ENCODE data around the gene RASA4B. TPM values are rescaled to one million over a fixed set of nuclear protein-coding genes. Genes with fewer than 3 reads are reported as not detected.
"Not testable (repeated sequence)": the region's sequence is repeated elsewhere in the genome, so short reads cannot be mapped to it uniquely, and the experiment has no call there.

Gene RASA4B
- total RNA-seq, 4 donors from 2014 or later: 5.0 to 9.1 (median 6.7) TPM

DNA sequence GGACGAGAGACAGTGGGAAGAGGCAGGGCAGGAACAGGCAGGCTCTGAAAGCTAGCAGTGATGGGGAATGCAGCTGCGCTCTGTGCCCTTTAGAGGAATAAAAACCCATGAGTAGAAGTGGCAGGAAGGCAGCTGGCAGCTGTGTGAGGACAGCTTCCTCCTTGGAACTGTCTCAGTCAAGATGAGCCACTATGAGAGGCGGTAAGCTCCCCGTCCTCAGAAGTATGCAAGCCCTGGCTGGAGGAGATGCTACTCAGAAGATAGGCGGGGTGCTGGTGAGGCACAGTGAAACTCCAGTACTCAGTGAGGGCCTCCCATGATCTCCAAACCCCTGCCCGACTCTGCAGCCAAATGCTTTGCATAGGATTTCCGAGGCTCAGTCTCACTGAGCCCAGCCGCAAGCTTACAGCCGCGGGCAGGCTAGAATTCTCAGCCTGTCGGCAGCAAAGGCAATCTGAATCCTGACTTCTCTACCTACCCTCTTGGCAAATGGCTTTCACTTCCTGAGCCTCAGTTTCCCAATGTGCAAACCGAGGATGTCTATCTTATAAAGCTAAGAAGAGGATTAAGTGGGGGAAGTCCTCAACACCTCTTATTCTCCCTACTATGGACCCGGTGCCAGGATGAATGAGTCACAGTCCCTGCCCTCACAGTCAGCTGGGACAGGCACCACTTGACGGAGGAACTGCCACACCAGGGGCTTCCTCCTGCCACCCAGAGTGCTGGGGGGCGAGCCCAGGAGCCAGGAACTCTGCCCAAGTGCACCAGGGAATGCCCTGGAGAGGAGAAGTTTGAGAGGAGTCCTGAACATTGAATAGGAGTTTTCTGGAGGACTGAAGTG, 2.5 kb downstream of the RASA4B start:
- ATAC-seq (ENCODE audit: low FRiP score); DNase-seq (ENCODE audit: low spot score): not testable (repeated sequence)

DNA sequence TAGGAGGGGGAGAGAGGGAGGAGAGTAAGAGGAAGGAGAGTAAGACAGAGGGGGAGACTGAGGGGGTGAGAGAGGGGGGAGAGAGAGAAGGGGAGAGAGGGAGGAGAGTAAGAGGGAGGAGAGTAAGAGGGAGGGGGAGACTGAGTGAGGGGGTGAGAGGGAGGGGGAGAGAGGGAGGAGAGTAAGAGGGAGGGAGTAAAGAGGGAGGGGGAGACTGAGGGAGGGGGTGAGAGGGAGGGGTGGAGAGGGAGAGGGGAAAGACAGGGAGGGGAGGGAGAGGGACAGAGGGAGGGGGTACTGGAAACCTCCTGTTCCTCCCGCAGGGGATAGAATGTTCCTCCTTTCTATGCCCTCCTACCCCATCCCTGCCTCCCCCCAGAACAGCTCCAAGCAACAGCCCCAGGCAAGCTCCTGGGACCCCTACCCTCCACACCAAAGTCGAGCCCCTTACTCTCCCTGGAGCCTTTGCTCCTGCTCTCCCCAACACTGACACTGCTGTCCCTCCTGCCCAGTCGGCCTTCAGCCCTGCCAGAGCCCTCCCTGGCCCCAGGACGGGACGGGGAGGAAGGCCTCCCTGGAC, 4.8 kb downstream of the RASA4B start:
- peak; percentile 12 for ATAC-seq (ENCODE audit: low FRiP score)
- DNase-seq (ENCODE audit: low spot score): peak; percentile 17

DNA sequence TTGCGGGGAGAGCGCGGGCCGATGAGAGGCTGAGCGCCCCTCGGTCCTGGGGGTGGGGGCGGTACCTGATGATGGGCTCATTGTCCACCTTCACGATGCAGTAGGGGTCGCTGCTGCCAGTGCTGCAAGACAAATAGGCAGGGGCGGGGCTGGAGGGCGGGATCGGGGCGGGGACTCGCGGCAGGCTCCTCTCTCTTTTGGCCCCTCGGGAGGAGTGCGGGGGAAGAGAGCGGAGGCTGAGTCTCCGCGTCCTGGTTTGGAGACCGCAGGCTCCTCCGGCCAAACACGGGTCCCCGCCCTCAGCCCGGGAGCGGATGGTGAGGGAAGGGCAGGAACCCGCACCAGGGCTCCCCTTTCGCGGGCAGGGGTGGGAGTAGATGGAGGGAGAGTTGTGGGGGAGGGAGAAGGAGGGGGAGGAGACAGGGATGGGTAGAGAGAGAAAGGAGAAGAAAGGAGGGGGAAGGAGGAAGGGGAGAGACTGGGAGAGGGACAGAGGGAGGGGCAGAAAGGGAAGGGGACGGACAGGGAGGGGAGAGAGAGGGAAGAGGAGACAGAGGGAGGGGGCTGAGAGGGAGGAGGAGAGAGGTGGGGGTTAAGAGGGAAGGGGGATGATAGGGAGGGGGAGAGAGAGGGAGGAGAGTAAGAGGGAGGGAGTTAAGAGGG, 5.6 kb downstream of the RASA4B start:
- ATAC-seq (ENCODE audit: low FRiP score): peak; percentile 71
- not testable (repeated sequence) for DNase-seq (ENCODE audit: low spot score)

DNA sequence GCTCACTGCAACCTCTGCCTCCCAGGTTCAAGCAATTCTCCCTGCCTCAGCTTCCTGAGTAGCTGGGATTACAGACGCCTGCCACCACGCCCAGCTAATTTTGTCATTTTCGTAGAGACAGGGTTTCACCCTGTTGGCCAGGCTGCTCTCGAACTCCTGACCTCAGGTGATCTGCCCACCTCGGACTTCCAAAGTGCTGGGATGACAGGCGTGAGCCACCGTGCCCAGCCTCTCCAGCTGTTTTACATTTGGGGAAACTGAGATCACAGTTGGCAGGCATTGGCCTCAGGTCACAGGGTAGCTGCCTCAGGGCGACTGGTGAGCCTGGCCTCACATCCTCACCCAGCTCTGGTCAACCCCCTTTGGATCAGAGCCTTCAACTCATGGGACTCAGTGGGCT, 7.0 kb downstream of the RASA4B start:
- ATAC-seq (ENCODE audit: low FRiP score); DNase-seq (ENCODE audit: low spot score): not testable (repeated sequence)

DNA sequence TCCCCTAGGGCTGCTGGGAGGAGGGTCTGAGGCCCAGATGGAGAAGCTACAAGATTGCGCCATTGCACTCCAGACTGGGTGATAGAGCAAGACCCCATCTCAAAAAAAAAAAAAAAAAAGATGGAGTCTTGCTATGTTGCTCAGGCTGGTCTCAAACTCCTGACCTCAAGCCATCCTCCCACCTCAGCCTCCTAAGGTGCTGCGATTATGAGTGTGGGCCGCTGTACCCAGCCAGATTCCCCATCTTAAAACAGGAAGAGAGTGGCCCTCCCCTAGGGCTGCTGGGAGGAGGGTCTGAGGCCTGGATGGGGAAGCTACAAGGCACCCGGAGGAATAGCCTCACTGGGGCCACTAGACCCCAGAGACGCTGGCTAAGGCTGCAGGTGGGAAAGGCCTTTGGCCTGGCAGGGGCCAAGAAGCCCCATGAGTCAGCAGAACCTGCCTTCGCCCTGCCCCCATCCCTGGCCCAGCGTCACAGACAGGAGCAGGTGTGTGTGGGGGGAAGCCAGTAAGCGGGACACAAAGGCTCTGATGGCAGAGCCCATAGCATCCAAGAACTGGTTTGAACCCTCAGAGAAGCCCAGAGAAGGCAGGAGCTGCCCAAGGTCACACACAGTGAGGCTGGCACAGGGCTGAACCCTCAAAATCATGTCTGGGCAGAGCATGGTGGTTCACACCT, 10.0 kb downstream of the RASA4B start:
- DNase-seq (ENCODE audit: low spot score): peak; percentile 20
- not testable (repeated sequence) for ATAC-seq (ENCODE audit: low FRiP score)

DNA sequence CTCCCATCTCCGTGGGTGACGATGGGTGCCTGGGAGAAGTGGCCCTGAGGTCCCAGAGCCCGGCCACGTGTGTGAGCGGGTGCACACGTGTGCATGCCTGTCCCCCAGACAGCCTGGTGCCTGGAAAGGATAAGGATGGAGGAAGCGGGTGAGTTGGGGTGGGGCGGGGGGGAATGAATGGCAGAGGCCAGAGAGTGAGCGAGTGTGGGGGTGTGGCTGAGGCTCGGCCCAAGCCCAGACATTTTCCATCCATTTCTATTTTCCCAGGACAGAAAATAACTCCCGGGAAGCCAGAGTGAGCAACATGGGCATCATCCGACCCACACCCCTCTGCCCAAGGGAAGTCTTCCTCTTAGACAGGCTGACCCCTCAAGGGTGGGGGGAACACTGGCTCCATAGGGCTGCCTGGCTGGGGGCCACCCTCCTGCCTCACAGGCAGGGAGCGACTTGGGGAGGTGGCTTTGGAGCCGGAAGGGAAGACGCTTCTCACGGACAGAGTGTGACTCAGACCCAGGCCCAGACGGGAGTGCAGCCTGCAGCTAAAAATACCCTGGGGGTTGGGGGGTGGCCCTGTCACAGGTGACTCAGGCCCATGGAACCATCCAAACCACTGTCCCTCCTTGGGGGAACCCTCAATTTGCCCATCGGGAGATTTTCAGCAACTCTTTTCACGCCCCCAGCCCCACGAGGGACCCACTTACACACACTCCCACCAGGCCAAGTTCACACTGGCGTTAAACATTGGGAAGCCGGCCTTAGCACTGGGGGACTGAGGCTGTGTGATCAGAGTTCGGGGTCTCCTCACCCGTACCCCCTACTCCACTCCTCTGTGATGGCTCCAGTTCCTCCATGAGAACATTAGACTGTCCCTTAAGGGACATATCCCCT, 12.0 kb downstream of the RASA4B start:
- peak; percentile 61 for ATAC-seq (ENCODE audit: low FRiP score)
- DNase-seq (ENCODE audit: low spot score): not testable (repeated sequence)

DNA sequence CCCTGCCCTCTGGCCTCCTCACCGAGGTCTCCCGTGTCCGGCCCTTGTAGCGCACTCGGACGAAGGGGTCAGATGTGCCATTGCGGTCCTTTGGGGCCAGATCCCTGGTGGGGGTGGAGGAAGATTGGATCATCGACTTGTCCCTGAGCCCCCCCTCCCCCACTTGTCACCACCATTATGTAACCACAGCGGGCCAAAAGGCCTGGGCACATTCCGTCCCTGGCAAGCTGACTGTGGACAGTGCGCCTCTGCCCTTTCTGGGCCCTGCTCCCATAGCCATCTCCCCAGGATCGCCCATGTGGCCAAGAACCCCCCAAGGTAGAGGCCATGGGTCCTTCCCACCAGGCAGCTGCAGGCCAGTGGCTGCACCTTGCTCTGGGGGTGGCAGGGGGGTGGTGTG, 14.4 kb downstream of the RASA4B start:
- DNase-seq (ENCODE audit: low spot score); ATAC-seq (ENCODE audit: low FRiP score): not testable (repeated sequence)

DNA sequence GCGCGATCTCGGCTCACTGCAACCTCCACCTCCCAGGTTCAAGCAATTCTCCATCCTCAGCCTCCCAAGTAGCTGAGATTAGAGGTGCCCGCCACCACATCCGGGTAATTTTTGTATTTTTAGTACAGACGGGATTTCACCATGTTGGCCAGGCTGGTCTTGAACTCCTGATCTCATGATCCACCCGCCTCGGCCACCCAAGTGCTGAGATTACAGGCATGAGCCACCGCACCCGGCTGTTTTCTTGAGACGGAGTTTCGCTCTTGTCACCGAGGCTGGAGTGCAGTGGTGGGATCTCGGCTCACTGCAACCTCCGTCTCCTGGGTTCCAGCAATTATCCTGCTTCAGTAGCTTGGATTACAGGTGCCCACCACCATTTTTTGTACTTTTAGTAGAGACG, 19.3 kb downstream of the RASA4B start:
- DNase-seq (ENCODE audit: low spot score); ATAC-seq (ENCODE audit: low FRiP score): not testable (repeated sequence)

DNA sequence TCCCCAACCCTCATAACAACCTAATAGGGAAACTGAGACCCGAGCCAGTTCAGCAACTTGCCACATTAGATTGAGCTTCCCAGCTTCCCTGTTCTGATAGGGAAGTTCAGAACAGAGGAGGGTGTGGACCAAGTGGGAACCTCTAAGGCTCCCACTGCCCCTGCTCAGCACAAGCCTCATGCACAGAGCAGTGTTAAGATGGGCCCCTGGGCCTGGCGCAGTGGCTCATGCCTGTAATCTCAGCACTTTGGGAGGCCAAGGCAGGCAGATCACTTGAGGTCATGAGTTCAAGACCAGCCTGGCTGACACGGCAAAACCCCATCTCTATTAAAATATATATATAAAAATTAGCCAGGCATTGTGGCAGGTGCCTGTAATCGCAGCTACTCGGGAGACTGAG, 20.3 kb downstream of the RASA4B start:
- not testable (repeated sequence) for ATAC-seq (ENCODE audit: low FRiP score); DNase-seq (ENCODE audit: low spot score)

DNA sequence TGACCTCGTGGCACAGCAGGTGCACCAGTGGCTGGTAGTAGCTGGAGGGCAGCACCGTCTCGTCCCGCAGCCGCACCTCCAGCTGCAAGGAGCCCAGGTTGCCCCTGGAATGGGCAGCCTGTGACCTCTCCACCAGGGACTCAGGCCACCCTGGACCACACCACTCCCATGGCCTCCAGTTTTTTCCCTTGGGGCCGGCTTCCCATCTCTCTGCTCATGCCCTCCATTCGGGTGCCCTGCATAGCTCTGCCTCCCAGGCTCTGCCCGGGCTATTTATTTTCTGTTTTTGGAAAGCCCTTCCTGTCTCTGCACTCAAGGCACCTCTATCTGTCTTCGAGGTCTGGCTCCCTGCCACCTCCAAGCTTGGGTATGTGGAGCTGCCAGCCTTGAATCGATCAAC, 20.7 kb downstream of the RASA4B start:
- not testable (repeated sequence) for ATAC-seq (ENCODE audit: low FRiP score); DNase-seq (ENCODE audit: low spot score)

DNA sequence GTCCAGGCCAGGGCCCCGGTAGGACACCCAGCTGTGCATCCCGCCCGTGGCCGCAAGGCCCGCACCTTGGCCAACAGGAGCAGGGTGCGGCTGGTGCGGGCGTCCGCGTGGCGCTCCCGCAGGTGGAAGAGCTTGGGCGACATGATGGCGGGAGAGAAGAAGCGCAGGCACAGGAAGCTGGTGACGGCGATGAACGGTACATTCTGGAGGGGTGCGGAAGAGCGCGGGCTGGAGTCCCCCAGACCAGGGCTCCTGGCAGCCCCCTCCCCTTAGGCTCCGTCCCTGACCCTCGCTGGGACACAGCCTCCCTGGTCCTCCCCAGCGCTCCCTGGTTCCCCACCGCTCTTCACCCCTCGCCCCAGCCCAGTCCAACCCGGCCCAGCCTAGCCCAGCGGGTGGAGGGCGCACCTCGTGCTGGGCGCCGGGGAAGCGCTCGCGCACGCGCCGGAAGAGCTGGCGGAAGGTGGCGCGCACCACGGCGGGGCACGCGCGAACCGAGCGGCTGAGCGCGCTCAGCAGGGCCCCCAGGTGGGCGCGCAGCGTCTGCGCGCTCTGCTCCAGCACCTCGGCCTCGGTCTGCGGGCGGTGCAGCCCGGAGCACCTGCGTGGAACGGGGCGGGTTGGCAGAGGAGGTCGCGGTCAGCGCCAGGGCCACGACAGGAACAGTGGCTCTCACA, 23.0 kb downstream of the RASA4B start:
- DNase-seq (ENCODE audit: low spot score); ATAC-seq (ENCODE audit: low FRiP score): not testable (repeated sequence)

DNA sequence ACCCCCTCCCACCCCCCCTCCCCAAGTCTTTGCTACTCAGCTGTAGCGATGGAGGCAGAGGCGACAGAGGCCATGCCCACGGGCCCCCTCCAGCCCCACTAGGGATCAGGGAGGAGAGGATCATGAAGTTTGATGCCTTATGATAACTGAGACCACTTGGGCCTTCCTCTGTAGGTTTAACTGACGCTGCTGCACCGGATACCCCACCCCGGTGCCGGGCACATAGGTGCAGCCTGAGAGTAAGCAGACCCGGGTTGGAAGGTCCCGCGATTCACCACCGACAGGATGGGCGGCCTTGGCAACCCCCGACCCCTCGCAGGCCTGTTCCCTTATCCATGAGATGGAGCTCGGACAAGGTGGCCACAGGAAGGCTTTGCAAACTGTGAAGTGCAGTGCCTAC, 23.6 kb downstream of the RASA4B start:
- DNase-seq (ENCODE audit: low spot score): peak; percentile 22
- not testable (repeated sequence) for ATAC-seq (ENCODE audit: low FRiP score)

DNA sequence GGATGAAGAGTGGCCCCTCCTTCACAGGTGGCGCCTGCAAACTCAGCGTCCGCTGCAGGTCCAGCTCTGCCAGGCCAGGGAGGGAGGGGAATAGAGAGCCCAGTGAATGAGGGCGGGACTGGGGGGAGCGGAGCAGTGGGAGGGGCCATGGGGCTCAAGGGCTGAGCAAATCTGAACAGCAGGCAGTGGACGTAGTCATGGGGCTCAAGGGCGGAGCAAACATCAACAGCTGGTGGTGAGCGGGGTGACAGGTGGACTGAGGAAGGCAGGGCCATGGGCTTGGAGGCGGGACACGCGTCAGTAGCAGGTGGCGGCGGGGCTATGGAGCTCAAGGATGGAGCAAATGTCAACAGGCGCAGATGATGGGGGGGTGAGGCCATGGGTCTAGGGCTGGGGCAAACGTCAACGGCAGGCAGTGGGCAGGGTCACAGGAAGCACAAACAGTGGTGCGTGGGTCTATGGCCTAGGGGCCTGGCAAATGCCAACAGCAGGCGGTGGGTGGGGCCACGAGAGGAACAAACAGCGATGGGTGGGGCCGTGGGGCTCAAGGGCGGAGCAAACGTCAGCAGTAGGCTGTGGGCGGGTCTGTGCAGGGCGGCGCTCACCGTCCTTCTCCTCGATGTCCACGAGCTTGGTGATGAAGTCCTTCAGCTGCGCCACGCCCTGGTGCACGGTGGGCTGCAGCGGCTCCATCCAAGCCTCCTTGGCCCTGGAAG, 24.2 kb downstream of the RASA4B start:
- peak; percentile 89 for ATAC-seq (ENCODE audit: low FRiP score)
- DNase-seq (ENCODE audit: low spot score): not testable (repeated sequence)

DNA sequence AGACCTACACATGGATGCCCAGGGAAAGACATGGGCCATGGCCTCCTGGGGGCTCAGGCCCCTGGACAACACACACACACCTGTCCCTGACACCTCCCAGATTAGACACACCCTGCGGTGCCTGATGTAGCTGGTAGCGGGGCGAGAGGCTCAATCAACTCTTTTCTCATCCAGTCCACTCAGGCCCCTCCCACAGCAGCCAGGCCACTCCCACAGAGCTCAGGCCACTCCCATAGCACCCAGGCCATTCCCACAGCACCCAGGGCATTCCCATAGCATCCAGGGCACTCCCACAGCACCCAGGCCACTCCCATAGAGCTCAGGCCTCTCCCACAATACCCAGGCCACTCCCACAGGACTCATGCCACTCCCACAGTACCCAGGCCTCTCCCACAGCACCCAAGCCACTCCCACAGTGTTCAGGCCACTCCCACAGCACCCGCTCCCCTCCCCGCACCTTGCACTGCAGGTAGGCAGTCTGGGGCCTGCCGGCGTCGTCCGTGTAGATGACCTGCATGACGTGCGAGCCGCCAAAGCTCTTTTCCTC, 27.0 kb downstream of the RASA4B start:
- DNase-seq (ENCODE audit: low spot score): peak; percentile 23
- ATAC-seq (ENCODE audit: low FRiP score): peak; percentile 31

DNA sequence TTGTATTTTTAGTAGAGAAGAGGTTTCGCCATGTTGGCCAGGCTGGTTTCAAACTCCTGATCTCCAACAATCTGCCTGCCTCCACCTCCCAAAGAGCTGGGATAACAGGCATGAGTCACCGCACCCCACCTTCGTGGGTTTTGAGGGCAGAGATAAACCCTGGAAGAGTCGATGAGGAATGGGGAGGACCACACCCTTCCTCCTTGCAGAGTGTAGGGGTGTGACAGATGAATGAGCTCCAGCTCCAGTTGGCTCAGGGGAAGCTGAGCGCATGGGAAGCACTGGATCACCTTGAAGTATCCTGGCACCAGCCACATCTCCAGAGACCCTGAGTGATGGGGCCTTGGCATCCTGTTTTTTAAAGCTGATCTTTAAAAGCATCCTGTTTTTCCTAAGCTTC, 33.3 kb downstream of the RASA4B start:
- not testable (repeated sequence) for DNase-seq (ENCODE audit: low spot score)
- peak; percentile 19 for ATAC-seq (ENCODE audit: low FRiP score)

DNA sequence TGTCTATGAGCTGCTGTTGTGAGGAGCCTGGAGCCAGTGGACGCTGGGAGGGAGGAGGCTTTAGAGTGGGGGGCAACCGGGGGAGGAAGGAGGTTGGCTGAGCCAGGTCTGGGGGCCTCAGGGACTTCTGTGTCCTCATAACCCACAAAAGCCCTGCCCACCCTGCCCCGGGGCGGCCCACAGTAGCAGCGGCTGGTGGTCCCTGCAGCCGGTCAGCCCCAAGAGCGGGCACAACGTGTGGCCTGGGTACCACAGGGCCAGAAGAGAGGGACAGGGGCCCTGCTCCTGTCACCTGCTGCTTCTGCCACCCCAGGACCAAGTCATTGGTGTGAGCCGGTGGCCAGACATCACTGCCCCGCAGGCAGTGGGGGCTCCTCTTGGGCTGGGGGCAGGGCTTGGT, 35.6 kb downstream of the RASA4B start:
- not testable (repeated sequence) for DNase-seq (ENCODE audit: low spot score); ATAC-seq (ENCODE audit: low FRiP score)

All from omental fat pad (tissue), 4 donors.